HG03066 (cell line): ENCODE measurements around the gene OR52E1.
"Not testable (repeated sequence)": the region's sequence is repeated elsewhere in the genome, so short reads cannot be mapped to it uniquely, and the experiment has no call there.

ENCODE experiments used
- ATAC-seq: cut with Tn5 transposase; IDR thresholded peaks from one replicate; pipeline ENCODE4 v1.9.1; 2021; ENCODE audit warnings: low read depth; ENCODE audit not compliant: unreplicated experiment

OR52E1 gene

DNA sequence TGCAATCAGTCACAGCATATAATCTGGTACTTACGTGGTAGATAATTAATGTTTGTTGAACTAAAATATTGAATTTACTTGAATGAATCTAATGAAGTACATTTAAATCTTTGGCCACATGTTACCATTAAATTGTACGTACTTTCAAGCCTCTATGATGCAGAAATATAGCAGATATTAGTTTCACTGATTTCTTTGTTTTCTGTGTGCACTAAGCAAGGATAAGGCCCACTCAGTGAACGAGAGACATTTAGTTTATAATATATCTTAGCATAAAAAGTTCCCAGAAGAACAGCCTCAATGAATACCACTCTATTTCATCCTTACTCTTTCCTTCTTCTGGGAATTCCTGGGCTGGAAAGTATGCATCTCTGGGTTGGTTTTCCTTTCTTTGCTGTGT lies at the start of gene OR52E1:
OR52E1 (plus strand) TSS at position 301 of the 400 bp plus-strand sequence.
- ATAC-seq, result no peak

DNA sequence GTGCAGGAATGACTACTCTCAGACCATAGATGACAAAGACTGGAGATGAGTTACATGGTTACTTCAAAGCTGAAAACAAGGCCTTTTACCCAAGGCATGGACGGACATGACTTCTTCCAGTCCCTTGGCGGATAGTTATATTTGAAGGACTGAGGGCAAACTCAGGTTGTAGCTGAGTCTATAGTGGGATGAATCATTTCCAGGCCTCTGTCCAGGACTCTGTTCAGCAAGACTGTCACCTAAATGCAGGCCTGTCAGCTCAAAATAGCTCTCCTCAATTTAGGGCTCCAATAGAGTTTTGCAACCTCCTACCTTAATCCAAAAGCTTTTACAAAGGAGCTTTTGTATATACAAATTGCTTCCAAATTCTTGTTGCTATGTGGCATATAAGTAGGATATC lies 47.4 kb upstream of the OR52E1 start:
- ATAC-seq, result no peak

DNA sequence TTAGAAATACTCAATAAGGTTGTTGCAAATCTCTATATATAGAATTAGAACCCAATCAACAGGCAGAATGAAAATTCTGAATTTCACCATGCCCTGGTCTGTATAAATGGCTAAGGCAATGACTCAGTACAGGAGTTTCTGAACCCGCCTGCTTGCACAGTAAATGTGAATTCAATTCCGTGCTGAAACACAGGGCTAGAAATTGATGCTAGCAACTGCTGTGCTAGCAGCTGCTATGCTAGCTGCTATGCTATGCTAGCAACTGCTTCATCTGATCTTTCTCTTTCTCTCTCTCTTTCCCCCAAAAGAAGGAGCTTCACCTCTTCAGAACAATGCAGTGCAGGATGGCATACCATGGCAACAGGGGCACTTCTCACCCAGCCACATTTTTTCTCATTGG lies 32.7 kb upstream of the OR52E1 start:
- ATAC-seq, result no peak

- no peak for ATAC-seq
These were observed 31.4 kb upstream of the OR52E1 start for GRCh38 chr11:5037926-5038325.

DNA sequence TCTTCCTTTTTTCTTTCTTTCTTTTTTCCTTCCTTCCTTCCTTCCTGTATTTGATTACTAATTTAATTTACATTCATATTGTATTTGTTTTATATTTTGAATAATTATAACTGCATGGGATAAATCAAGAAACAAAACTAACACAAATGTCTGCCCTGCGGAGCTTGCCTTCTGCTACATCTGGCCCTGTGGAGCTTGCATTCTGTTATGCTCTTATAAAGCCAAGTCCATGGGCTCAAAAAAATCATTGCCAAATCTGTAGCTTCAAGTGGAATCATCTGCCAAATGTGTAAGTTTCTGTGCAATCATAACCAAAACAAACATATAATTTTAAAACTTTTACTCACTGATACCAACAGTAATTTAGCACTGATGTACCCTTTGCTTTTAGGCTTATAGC lies 31.0 kb upstream of the OR52E1 start:
- ATAC-seq, result no peak

DNA sequence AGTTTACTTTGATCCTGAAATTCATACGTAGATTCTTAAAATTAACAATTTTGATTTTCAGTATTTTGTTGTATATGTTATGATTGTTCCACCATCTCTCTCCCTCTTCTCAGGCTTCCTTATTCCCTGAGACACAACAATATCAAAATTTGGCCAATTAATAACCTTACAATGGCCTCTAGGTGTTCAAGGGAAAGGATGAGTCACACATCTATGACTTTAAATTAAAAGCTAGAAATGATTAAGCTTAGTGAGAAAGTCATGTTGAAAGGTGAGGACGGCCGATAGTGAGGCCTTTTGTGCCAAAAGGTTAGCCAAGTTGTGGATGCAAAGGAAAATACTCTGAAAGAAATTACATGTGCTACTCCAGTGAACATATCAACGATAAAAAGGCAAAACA lies 28.5 kb upstream of the OR52E1 start:
- ATAC-seq, result no peak

DNA sequence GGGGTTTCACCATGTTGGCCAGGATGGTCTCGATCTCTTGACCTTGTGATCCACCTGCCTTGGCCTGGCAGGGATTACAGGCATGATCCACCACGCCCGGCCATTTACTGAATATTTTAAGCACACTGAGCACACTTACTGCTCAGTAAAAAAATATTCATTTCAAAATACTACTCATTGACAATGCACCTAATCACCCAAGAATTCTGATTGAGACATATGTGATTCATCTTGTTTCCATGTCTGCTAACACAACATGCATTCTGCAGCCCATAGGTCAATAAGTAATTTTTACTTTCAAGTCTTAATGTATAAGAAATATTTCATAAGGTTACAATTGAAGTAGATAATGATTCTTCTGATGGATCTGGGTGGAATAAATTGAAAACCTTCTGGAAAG lies 27.3 kb upstream of the OR52E1 start:
- ATAC-seq, result no peak

GRCh38 chr11:5043380-5043779 lies 26.0 kb upstream of the OR52E1 start:
- no peak for ATAC-seq

GRCh38 chr11:5046226-5046625 lies 23.1 kb upstream of the OR52E1 start, which contains the start of gene OR52J3:
Gene OR52J3, plus strand, starts transcription at chr11:5046526. Its CDS starts 0 bp downstream, at chr11:5046526.
- ATAC-seq, result no peak

GRCh38 chr11:5046754-5047330 lies 22.5 kb upstream of the OR52E1 start:
- ATAC-seq, result no peak

DNA sequence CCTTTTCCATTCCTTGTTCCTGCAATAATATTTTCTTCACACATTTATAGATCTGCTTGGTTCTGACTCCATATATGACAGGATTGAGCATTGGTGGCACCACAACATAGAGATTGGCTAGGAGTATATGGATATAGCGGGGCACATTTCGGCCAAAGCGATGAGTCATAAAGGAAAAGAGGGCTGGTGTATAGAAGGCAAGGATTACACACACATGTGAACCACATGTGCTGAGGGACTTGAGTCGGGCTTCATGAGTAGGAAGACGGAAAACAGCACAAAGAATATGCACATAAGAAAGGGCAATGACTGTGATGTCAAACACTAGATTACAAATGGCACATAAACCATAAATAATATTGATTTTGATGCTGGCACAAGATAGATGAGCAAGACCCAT lies 10.7 kb upstream of the OR52E1 start:
- not testable (repeated sequence) for ATAC-seq

- no peak for ATAC-seq
These were observed 10.0 kb upstream of the OR52E1 start, which contains the start of gene OR52E2 for GRCh38 chr11:5059391-5059790. Gene OR52E2, minus strand, starts transcription at chr11:5059627. Its CDS starts 0 bp downstream, at chr11:5059627.

GRCh38 chr11:5065027-5065426 lies 4.3 kb upstream of the OR52E1 start:
- ATAC-seq, result no peak

- no peak for ATAC-seq
These were observed 2.4 kb downstream of the OR52E1 start for GRCh38 chr11:5071799-5072198.

- no peak for ATAC-seq
These were observed 12.0 kb downstream of the OR52E1 start for GRCh38 chr11:5081405-5081804.

DNA sequence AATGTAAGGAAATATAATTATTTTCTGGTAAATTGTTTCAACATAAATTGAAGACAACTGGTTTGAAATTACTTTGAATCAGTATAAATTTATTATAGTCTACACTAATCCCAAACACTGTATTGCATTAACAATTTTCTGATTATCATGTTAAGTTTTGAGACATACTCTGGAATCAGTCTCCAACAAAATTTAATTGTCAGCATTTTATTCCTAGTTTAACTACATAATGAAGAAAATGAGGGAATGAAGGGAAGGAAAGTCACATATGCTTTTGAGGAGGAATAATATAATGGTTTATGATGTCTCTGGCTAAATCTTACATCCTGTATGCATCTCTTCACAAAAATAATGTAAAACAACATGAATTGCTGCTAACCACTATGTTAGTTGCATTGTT lies 14.2 kb downstream of the OR52E1 start:
- no peak for ATAC-seq

- no peak for ATAC-seq
These were observed 19.2 kb downstream of the OR52E1 start for GRCh38 chr11:5088556-5088955.

DNA sequence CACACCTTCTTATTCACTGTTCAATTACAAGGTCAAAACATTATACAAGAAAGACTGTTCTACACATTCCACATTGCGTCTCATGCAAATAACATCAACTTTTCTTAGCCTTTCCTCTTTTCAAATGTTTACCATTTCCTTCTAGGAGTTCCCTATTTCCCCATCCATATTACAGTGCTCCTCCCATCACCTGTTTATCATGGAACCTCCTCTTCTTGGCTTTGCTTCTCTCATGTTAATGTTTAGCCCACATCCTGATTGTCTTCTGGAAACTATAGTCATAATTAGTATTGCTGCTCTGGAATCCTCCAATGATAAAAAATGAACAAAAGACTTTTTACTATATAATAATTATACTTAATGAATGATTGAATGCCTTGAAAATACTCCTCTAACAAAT lies 21.3 kb downstream of the OR52E1 start:
- ATAC-seq, result no peak

GRCh38 chr11:5092821-5093585 lies 23.6 kb downstream of the OR52E1 start:
- no peak for ATAC-seq

DNA sequence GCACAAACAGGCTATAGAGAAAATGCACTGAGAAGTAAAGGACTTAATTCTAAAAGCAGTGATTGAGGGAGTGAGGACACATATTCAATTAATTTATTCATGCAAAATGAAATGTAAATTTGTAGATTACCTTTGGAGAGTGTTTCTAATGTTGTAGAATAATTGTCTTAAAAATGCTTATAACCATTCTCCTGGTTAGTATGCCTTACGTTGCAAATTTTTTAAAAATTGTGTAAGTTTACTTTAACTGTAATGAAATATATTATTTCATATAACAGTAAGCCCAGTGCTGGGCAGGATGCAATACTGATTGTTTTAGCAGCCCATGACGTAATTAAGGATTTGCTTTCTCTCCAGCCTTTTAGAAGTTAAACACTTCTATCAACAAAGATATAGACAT lies 26.6 kb downstream of the OR52E1 start:
- ATAC-seq, result no peak

DNA sequence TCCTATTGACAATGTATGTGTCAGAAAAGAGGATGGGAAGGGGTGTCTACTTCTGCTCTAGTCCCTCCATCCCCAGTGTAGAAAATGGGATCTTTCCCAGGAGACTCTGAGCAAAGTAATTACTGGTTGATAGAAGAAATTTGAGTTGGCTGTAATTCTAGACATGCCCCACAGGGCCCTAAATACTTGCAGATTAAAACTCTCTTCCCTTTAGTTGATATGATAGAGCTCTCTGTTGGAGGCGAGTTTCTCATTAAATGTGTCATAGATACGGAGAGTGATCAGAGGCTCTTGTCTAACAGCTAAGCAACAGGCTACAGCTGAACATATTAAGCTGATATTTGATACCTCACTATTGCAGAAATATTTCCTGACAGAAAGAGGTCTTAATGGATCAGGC lies 32.9 kb downstream of the OR52E1 start:
- no peak for ATAC-seq

GRCh38 chr11:5103066-5103465 lies 33.7 kb downstream of the OR52E1 start:
- ATAC-seq, result no peak
